Cerebellar cortex (tissue), 1 donor: ENCODE results near the gene SIX3.

ENCODE experiments used
- DNase-seq: peaks from one replicate; pipeline ENCODE4 v3.0.0-alpha.2; 2015; ENCODE audit warnings: low spot score

The SIX3 gene

DNA sequence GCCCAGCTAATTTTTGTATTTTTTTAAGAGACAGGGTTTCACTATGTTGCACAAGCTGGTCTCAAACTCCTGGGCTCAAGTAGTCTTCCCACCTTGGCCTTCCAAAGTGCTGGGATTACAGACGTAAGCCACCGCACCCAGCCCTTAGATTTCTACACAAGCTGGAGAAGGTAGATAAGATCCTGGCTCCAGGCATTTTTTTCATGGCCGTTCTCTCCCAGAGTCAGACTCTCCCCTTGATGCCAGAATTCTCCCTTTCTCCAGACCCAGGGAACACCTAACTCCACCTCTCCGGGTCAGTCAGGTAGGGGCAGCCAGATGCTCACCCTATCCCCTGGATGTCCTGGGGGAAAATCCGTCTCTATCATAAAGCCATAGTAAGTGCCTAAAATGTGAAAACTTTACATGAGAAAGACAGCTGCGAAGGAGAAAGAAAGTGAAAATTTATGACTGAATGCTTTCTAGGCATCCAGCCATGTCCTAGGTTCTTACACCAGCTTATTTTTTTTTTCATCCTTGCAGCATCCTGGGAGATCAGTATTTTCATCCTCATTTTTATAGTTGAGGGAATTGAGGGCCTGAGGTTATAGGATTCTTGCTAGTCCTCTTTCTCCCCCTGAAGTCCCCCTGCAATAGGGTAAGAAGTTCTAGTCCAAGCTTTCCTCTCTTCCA, 16.3 kb downstream of the SIX3 start:
- no peak for DNase-seq

DNA sequence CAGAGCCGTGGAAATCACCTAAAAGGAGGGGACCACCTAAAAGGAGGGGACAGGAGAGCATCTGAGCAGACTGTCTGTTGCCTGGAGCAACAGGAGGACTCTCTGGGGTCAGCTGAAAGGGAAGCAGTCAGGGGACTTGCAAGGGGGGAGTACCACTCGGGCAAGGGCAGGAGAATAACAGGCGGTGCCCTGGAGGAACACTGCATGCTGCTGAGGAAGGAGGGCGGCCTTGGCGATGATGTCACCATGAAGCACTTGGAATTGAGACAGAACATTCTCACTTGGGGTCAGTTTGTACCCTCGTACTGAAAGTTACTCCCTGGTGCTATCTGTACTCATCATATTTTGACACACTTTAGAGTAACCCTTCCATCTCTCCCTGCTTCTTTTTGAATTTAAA, 18.4 kb downstream of the SIX3 start:
- DNase-seq, result no peak

DNA sequence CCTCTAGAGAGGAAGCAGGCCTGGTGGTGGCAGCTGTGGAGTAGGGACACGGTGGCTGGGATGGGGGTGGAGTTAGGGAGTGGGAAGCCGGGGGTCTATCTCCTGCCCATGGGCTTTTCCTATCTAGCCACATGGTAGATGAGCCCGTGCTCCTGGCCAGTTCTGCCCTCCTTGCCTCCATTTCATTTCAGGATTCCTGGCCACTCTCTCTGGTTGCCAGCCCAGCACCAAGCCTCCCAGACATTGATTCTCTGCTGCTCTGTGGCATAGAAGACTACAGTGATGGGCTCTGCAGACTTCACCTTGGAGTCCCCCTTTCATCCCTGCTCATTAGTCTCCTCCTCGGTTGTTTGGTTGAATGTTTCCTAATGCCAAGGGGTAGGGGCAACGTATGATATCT, 19.4 kb downstream of the SIX3 start:
- DNase-seq, result no peak

DNA sequence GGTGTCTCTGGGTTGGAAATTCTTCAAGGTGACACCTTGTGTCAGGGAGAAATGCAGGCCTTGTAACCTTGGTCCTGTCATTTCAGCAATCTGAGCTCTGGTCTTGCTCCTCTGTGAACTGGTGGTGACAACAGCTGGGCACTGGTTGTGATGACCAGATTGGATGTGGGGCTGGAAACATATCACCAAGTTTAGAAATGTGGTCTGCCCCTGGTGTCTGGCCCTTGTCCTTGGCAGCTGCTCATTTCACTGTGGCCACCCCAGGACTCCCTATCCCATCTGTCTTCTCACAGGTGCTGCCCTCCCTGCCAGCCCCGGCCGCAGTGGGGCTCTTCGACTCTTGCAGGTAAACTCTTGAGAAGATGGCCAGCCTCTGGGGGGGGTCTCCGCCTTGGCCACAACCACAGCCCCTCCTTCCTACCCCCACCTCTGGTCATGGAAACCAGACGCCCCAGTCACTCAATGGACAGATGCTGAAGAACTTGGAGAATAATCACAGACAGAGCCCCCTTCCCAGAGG, 20.7 kb downstream of the SIX3 start:
- DNase-seq, result no peak

GRCh38 chr2:44964752-44965236, 23.3 kb downstream of the SIX3 start:
- DNase-seq, result no peak

- DNase-seq, result no peak
Measured at GRCh38 chr2:44965684-44966083, 24.2 kb downstream of the SIX3 start.

DNA sequence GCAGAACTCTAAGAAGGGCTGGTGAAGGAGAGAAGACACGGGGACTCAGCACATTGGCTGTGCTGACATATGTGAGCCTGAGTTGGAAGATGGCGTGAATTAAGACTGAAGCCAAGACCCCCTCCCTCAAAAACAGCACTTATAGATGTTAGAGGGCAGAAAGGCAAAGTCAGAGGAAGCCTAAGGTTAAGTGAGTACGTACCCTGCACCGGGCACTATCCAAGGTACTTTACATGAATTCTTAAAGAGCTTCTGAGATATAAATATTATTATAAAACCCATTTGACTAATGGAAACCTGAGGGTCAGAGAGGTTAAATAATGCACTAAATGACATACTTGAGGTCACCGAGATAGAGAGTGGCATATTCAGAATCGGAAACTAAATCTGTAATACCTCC, 25.6 kb downstream of the SIX3 start:
- no peak for DNase-seq

DNA sequence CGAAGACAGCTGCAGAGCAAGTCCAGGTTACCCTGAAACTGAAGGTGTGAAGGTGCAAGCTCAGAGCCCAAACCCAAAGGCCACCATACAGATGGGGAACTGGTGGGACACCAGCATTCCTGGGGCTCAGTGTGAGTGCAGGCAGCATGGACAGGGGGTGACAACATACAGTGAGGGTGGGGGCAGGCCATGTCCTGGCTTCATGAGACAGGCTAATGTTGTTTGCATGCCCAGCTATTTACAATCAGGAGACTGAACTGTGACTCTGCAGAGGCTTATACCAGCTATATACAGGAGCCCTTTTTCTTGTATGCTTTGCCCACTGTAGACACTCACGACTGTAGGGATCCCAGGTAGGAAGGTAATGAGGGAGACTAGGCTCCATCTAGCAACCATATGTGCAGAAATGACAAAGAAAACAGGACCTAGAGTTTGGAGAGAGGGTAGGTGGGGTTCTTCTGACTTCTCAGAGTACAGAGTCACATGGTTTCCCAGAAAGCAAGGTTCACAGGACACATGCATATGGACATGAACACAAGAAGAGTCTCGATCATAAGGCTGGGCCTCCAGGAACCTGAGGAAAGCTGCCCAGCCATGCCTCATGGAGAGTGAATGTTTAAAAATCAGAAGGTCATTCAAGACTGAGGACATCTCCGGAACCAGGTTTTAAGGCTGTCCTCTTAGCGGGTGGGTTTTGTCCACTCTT, 26.4 kb downstream of the SIX3 start:
- DNase-seq, result no peak

GRCh38 chr2:44969936-44970335, 28.4 kb downstream of the SIX3 start:
- DNase-seq, result no peak

DNA sequence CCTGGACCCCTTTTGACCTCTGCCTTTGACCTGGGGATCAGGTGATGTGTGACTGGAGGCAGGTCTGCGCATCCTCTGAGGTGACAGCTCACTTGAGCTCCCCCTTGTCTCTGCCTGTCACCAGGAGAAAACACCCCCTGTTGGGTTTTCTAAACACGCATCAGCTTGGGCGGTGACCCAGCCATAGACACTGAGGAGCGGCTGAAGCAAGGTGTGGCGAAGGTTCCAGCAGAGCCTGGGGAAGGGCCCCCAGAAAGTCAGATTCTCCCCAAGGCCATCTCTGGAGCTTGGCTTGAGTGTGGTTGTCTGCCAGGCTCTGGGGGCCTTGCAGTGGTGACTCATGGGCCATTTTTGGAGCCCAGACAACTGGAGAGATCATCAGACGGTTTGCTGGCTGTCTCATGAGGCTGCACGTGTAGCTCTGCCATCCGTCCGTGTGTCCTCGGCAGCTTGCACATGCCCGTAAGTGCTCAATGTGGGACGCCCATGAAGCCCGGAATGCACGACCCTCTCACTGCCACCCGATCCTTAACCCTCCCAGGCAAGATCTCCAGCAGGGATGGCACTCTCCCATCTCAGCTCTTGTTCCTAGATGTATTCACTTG, 29.4 kb downstream of the SIX3 start:
- DNase-seq, result no peak

GRCh38 chr2:44972771-44973535, 31.5 kb downstream of the SIX3 start:
- DNase-seq, result no peak

DNA sequence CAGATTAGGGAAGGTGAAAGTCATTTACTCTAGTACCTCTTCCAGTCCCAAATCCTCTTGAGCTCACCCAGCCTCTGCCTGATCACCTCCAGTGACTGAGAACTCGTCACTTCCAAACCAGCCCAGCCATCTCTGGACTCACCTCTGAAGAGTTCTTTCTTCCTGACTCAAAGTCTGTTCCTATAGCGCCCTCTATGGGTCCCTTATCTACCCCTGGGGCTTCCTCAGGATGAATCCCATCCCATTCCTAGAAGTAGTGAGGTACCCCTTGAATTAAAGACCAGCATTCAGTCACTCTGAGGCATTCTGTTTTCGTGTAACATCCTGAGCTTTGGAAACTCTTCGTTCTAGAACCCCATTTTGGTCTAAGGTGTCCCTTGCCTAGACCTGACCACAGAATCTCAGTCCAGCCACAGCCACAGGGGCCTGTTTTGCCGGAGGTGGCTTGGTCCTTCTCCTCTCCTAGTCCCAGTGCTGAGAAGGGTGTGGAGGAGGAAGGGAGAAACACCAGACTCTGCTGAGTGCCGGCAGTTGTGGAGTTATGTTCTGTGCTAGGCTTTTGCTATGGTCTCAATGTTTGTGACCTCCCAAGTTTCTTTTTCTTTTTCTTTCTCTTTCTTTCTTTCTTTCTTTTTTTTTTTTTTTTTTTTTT, 32.7 kb downstream of the SIX3 start:
- DNase-seq, result peak; percentile 47

DNA sequence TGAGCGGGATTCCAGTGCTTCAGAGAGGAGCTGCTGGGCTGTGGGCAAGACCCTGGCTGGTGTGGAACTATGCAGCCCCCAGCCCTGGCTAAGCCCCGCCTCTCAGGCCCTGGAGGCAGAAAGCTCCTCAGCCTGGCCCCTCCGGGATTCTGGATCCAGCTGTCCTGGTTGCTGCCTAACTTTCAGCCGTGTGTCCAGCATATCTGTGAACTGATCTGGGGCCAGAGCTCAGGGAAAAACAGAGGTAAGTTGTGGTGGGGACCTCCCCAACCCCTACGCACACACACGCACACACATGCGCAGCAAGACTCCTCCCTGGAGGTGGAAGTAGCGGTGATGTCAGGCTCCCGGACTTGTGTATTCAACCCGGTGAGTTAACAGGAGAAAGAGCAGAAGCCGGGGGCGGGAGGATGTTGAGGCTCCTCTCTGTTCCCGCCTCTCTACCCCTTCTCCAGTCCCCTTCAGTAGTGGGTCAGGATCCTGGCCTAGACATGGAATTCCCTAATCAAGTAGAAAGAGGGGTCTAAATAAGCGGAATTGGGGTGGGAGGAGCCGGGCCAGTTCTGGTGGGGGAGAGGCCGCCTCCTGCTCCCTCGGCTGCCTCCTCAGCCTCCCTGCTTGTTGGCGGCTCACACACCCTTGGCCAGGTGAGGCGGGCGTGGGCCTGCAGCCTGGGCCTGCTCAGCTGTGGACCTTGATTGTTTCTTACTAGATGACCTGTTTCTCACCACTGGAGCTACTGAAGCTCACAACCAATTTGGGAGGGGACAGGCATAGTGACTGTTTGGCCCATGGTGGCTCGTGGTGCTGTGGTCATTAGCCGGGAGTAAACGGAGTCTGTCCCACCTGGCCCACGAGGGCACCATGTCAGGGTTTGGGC, 34.3 kb downstream of the SIX3 start:
- no peak for DNase-seq

- DNase-seq, result no peak
Measured at GRCh38 chr2:44979581-44979980, 38.1 kb downstream of the SIX3 start.

GRCh38 chr2:44980751-44981713, 39.5 kb downstream of the SIX3 start:
- DNase-seq, result no peak

- DNase-seq, result peak; percentile 69
Measured at GRCh38 chr2:44981714-44982108, 40.2 kb downstream of the SIX3 start.

DNA sequence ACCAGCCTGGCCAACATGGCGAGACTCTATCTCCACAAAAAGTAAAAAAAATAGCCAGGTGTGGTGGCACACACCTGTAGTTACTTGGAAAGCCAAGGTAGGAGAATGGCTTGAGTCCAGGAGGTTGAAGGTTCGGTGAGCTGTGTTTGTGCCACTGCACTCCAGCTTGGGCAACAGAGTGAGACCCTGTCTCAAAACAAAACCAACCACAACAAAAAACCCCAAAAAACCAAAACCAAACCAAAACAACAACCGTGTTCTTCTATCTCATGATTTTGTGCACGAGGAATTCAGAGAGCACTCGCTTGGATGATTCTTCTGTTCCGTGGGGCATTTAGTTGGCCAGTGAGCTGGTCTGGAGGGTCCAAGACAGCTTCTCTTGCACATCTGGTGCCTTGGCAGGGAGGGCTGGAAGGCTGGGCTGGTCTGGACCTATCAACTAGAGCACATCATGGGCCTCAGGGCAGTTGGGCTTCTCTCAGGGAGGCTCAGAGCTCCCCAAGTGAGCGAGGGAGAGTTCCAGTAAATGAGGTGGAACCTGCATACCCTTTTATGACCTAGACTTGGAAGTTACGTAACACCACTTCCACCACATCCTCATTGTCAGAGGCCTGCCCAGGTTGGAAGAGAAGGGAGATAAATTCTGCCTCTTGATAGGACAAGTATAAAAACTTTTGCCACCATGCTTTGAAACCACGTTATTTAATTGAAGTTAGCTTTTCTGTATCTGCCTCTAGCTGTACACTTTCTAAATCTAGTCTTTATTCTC, 42.5 kb downstream of the SIX3 start:
- no peak for DNase-seq

- DNase-seq, result no peak
Measured at GRCh38 chr2:44989176-44989575, 47.7 kb downstream of the SIX3 start.

GRCh38 chr2:44994377-44994776, 52.9 kb downstream of the SIX3 start:
- DNase-seq, result no peak
